ENCODE data around the gene CNDP2. TPM values are rescaled to one million over a fixed set of nuclear protein-coding genes. Genes with fewer than 3 reads are reported as not detected.

Gene CNDP2
- total RNA-seq, 1 donor from 2014 or later: 52.5 TPM

GRCh38 chr18:74571895-74572680, 75.9 kb downstream of the CNDP2 start:
- H3K27me3 ChIP-seq: no peaks in the 10 kb centered on the region
- no peak overlapping the region for H3K27ac ChIP-seq
- no peaks in the 10 kb centered on the region for H3K36me3 ChIP-seq
- TF ChIP-seq POLR2AphosphoS5 (IDR thresholded peaks at IDR 0.05; ENCODE audit: insufficient read depth in 1 of 2, low read depth in 1 of 2) (no peak), CTCF (IDR thresholded peaks at IDR 0.05) (no peak), POLR2A (IDR thresholded peaks at IDR 0.05) (no peak)
- H3K4me1 ChIP-seq: no peaks in the 10 kb centered on the region
- intact Hi-C loops (cut with DNase I): no loop called here
- H3K9me3 ChIP-seq: no peaks in the 10 kb centered on the region
- no peak overlapping the region for H3K4me3 ChIP-seq
- DNase-seq (ENCODE audit: extremely low spot score in 2 of 2): no peak

GRCh38 chr18:74573053-74573452, 76.9 kb downstream of the CNDP2 start:
- intact Hi-C loops (cut with DNase I): no loop called here
- H3K27me3 ChIP-seq: no peaks in the 10 kb centered on the region
- H3K36me3 ChIP-seq: no peaks in the 10 kb centered on the region
- no peak overlapping the region for H3K4me3 ChIP-seq
- no peak overlapping the region for H3K27ac ChIP-seq
- H3K9me3 ChIP-seq: no peaks in the 10 kb centered on the region
- TF ChIP-seq POLR2A (IDR thresholded peaks at IDR 0.05) (no peak), CTCF (IDR thresholded peaks at IDR 0.05) (no peak)
- no peak for DNase-seq (ENCODE audit: extremely low spot score in 2 of 2)
- H3K4me1 ChIP-seq: no peaks in the 10 kb centered on the region

Other genes with a start within 250 kb of the CNDP2 start
- 88.6 TPM for gene CYB5A, start 204.4 kb upstream of the CNDP2 start, total RNA-seq
- gene C18orf63, start 180.5 kb upstream of the CNDP2 start, total RNA-seq: not detected
- gene DIPK1C, start 39.1 kb upstream of the CNDP2 start, total RNA-seq: not detected
- 9.8 TPM for gene CNDP1, start 38.1 kb downstream of the CNDP2 start, total RNA-seq
- 15.5 TPM for gene ZNF407, start 101.5 kb downstream of the CNDP2 start, total RNA-seq

Data from vagina (tissue), 2 donors.